ENCODE data around the gene FNDC11.
"Not testable (repeated sequence)": the region's sequence is repeated elsewhere in the genome, so short reads cannot be mapped to it uniquely, and the experiment has no call there.

Gene FNDC11

GRCh38 chr20:63585616-63586565, 31.9 kb downstream of the FNDC11 start:
- no peak for DNase-seq

- no peak for DNase-seq
Observed at GRCh38 chr20:63586797-63587196, 32.8 kb downstream of the FNDC11 start.

DNA sequence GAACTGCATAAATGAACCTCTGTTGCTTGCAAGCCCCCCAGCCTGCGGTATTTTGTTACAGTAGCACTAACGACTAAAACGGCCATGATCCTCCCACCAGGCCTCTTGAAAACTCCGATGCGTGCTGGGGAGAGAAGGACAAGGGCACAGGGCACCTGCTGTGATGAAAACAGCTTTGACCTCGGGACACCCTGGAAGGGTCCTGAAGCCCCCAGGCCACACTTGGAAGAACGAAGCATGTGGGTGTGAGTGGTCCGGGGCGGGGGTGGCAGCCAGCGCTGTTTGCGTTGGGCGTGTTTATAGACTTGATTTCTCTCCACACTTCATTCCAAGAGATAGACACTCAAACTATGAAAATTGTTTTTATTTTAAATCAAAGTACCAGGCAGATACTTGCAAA, 33.3 kb downstream of the FNDC11 start:
- DNase-seq = no peak

DNA sequence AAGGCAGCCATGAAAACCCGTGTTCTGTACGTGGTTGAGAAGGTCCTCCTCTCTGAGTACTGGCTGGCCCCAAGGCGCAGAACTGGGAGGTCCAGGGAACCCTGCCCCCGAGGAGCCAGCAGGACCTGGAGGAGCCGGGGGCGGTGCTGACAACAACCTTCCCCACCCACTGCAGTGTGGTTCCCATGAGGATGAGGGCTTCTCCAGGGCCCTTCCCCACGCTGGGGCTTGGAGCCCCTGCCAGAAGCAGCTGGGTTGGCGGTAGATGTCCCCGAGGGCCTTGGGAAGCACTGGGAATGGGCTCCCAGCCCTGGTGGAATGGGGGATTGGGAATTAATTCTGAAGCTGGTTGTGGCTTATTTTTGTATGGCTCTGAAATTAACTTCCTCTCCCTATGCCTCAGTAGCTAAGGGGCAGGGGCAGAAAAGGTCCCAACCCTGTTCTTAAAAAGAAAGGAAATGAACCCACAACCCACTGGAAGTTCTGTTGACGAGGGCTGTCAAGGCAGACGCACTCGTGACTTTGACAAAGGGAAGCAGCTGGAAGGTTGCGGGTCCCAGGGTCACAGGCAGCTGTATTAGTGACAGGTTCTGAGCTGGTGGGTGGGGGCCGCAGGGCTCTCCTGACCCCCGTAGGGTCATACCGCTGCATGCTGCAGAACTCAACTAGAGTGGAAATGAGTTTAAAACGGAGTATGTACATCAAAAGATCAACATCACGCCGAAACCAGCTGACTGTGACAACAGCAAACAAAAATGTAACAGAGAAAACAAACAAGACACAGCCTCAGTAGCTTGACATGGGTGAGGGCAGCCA, 34.0 kb downstream of the FNDC11 start:
- no peak for DNase-seq

GRCh38 chr20:63588641-63589041, 34.7 kb downstream of the FNDC11 start:
- DNase-seq = no peak

- DNase-seq = no peak
Observed at GRCh38 chr20:63589261-63590217, 35.6 kb downstream of the FNDC11 start.

- no peak for DNase-seq
Observed at GRCh38 chr20:63590218-63591146, 36.5 kb downstream of the FNDC11 start.

DNA sequence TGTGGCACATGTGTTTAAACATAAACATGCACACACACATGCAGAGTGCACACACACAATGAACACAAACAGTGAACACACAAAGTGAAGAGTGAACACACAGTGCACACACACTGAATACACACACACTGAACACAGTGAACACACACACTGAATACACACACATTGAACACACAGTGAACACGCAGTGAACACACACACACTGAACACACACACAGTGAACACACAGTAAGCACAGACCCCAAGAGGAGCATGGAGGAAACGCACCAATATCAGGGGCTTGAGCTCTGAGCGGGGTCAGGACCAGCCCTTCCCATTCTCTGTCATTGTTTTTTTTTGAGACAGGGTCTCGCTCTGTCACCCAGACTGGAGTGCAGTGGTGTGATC, 37.2 kb downstream of the FNDC11 start:
- DNase-seq = no peak

- no peak for DNase-seq
Observed at GRCh38 chr20:63591786-63592355, 37.9 kb downstream of the FNDC11 start.

GRCh38 chr20:63592661-63593060, 38.7 kb downstream of the FNDC11 start:
- no peak for DNase-seq

- peak; percentile 64 for DNase-seq
Observed at GRCh38 chr20:63594043-63594561, 40.1 kb downstream of the FNDC11 start.

DNA sequence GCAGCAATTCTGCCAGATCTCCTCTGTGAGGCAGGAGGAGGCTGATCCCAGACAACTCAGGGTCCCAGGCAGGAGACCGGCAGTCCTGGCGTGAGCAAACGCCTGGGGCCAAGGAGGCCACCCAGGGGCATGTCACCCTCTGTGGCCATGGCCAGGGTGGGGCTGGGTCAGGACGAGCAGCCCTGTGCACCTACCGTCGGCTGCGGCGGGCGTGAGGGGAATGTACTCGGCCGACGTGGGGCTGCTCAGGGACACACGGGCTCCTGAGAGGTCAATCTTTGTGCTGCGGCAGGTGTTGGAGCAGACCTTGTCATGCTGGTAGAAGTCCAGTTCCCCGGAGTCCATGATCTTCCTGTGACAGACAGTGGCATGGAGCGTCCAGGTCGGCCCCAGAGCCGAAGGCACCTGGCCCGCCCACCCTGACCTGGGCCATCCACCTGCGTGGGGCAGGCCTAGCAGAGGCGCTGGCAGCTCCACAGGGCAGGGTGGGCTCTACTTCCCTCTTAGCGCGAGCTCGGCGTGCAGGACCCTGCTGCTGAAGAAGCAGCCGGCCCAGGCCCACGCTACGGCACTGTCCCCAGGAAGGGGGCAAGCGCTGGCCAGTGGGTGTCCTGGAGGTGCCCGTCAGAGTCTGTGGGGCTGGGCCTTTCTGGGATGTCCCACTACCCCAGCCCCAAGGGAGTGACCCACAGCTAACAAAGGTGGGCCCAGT, 41.6 kb downstream of the FNDC11 start:
- no peak for DNase-seq

DNA sequence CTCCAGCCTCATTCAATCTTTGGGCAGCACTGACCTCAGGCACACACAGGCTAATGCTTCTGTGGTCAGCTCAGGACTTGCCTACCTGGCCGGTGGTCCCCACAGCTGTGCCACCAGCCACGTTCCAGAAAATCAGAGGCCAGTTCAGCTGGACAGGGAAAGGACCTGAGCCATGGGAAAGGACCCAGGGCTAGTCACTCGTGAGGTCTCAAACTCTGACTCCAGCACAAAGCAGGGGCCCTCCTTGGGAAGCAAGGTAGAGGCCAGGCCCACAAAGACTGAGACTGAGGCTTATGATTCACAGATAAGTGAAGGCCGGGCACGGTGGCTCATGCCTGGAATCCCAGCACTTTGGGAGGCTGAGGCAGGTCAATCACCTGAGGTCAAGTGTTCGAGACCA, 42.5 kb downstream of the FNDC11 start:
- no peak for DNase-seq

- DNase-seq = no peak
Observed at GRCh38 chr20:63597651-63598478, 43.9 kb downstream of the FNDC11 start.

- DNase-seq = no peak
Observed at GRCh38 chr20:63598479-63599395, 44.8 kb downstream of the FNDC11 start.

DNA sequence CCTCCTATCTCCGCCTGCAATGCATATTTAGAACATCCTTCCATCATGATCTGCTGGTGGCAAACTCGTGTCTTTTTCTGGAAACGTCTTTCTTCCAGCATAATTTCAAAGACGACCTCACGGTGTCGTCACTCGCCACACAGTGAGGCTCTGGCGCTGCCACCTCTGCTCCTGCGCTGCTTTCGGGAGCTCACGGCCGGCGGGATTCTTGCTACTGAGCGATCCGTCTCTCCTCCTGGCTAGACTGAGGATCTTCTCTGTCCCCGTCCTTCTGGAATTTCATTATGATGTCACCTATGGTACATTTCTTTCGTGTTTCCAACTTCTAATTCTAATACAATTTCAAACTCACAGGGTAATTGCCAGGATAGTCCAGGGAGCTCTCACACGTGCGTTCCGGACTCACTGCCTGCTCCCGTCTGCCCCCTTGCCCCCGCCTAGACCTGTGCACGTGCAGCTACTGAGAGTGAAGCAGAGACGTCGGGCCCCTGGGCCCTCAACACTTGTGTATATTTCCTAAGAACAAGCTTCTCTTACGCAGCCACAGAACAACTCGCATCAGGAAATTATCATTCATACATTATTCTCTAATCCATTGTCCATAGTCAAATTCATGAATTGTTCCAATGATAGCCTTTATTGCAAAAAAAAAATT, 45.6 kb downstream of the FNDC11 start:
- no peak for DNase-seq

GRCh38 chr20:63601679-63602078, 47.7 kb downstream of the FNDC11 start:
- not testable (repeated sequence) for DNase-seq

- DNase-seq = no peak
Observed at GRCh38 chr20:63602321-63602720, 48.4 kb downstream of the FNDC11 start.

Measured in fibroblast of skin of right quadriceps (primary cell).